Heart left ventricle (tissue), 13 donors: ENCODE data around the gene SEC61B.

Experiments used
- POLR2A ChIP-seq, 2 donors: fragments of 450-650 bp; IDR thresholded peaks; one replicate each; pipeline ENCODE4 v1.6.1; 2017; ENCODE audit warnings: antibody characterized with exemption in 2 of 2, mild to moderate bottlenecking in 2 of 2, moderate library complexity in 2 of 2
- TF ChIP-seq, protein P1 (sequence below), 12 donors: fragments of 200-600 bp; sonication (generic) in 4 of 12; IDR thresholded peaks; one replicate each; pipeline versions ENCODE4 v1.5.0 to v1.8.0; 2018 to 2022; ENCODE audit warnings: antibody characterized with exemption in 12 of 12, mild to moderate bottlenecking in 5 of 12
- donor health status: ischemic (EF 13 %, LVEDD 7.1; RV severe dilation, severe dysfunction).
- donor health status: DM: no; HTN: yes; CAD: no.
- donor health status: DM: no; HTN: no; CAD: no.
- donor health status: ischemic (EF 25% LVEDD 6.9; RV normal size, moderate dysfunction).
- donor health status: ischemic (EF 25% LVEDD 5.7; RV mildly dilated, moderate dysfunction).
- donor health status: ischemic (EF 35%, LVEDD 5.7; RV mildly dilated, moderate dysfunction).
- donor health status: nonischemic (EF 11% LVEDD 7.7; RV severe dilation, severe dysfunction).
- donor health status: DM: yes; HTN: yes; CAD: no.
- donor health status: PGD.
- donor health status: ischemic (EF 29% LVEDD 5.4; RV normal size, mild dysfunction).
- donor health status: nonischemic (EF 23%, LVEDD 6.1; RV moderate dilation, normal function).

DNA sequence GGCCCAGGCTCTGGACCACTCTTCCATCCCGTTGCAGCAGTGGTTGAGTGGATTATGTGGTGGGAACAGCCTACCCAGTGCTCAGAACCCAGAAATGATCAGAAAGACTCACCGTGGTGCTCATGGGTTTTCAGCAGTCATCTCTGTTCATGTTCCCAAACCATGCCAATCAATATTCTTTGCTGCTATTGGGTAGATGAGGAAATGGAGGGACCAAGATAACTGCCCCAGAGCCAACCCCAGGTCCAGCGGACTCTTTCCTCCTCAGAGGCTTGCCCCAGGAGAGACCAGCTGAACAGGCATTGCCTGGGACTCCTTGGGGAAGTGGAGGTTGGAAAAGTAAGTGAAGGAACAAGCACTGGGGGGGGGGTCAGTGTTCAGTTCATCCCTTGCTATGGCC is 38.5 kb upstream of the SEC61B start:
- TF ChIP-seq, protein P1, sequence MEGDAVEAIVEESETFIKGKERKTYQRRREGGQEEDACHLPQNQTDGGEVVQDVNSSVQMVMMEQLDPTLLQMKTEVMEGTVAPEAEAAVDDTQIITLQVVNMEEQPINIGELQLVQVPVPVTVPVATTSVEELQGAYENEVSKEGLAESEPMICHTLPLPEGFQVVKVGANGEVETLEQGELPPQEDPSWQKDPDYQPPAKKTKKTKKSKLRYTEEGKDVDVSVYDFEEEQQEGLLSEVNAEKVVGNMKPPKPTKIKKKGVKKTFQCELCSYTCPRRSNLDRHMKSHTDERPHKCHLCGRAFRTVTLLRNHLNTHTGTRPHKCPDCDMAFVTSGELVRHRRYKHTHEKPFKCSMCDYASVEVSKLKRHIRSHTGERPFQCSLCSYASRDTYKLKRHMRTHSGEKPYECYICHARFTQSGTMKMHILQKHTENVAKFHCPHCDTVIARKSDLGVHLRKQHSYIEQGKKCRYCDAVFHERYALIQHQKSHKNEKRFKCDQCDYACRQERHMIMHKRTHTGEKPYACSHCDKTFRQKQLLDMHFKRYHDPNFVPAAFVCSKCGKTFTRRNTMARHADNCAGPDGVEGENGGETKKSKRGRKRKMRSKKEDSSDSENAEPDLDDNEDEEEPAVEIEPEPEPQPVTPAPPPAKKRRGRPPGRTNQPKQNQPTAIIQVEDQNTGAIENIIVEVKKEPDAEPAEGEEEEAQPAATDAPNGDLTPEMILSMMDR (IDR thresholded peaks at IDR 0.05), result no peak
- TF ChIP-seq POLR2A (IDR thresholded peaks at IDR 0.05), result no peak
